AG10803 (cell line): Measurements from ENCODE around the gene JCHAIN.
"Not testable (repeated sequence)": the region's sequence is repeated elsewhere in the genome, so short reads cannot be mapped to it uniquely, and the experiment has no call there.

Experiments used
- DNase-seq: peaks from one replicate; pipeline ENCODE4 v3.0.0; 2010; ENCODE audit warnings: low read depth
- H3K4me3 ChIP-seq: 2 replicates; pipeline ENCODE4 v1.5.1; 2011; ENCODE audit warnings: mild to moderate bottlenecking, low read length, control low read depth
- TF ChIP-seq, protein P1 (sequence below): conservative IDR thresholded peaks from 2 replicates; pipeline ENCODE4 v1.5.1; 2011; ENCODE audit warnings: mild to moderate bottlenecking, low read length, control low read depth, inconsistent platforms

JCHAIN gene

DNA sequence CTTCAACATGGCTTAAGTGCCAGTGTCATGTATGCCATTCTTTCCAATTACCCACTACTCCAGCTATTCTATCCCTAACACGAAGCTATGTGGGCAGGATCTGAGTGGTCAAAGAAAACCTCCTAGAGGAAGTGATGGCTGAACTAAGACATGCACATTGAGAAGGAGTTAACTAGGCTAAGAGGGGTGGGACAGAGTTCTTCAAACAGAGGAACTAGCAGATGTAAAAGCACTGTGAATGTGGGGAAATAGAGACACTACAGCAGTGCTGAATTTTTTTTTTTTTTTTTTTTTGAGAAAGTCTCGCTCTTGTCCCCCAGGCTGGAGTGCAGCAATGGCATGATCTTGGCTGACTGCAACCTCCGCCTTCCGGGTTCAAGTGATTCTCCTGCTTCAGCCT, 6.2 kb downstream of the JCHAIN start:
- TF ChIP-seq, protein P1, sequence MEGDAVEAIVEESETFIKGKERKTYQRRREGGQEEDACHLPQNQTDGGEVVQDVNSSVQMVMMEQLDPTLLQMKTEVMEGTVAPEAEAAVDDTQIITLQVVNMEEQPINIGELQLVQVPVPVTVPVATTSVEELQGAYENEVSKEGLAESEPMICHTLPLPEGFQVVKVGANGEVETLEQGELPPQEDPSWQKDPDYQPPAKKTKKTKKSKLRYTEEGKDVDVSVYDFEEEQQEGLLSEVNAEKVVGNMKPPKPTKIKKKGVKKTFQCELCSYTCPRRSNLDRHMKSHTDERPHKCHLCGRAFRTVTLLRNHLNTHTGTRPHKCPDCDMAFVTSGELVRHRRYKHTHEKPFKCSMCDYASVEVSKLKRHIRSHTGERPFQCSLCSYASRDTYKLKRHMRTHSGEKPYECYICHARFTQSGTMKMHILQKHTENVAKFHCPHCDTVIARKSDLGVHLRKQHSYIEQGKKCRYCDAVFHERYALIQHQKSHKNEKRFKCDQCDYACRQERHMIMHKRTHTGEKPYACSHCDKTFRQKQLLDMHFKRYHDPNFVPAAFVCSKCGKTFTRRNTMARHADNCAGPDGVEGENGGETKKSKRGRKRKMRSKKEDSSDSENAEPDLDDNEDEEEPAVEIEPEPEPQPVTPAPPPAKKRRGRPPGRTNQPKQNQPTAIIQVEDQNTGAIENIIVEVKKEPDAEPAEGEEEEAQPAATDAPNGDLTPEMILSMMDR = no peak
- H3K4me3 ChIP-seq = no peak overlapping the region
- no peak for DNase-seq

DNA sequence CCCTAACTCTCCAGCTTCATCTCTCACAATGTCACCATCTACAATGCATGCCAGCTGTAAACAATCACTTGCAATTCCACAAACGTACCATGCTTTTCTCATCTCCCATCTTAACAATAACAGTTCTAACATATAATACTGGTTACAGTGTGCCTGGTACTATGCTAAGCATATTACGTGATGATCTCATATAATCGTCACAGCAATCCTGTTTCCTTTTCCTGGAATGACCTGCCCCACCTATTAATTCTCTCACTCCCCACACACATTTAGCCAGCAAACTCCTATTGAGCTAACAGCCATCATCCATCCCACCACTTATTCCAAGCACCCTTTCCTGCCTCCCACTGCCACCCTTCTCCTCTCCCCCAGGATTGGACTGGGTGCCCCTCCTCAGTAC, 7.9 kb downstream of the JCHAIN start:
- TF ChIP-seq, protein P1 = no peak
- H3K4me3 ChIP-seq = no peak overlapping the region
- DNase-seq = no peak

DNA sequence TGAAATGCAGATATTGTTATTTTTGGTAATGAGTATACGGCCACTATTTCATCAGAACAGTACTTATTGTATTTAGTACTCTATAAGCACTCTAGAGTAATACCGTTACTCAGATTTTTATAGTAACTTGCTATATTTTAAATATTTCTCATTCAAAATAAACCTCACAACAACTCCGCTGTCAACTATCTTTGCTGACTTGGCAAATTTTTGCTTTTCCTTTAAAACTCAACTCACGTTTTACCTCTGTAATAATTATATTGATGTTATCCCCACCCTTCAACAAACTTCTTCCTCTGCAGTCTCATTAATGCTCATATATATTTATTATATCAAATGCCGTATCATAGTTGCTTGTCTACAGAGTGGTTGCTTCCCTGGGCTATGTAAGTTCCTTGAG, 9.0 kb downstream of the JCHAIN start:
- TF ChIP-seq, protein P1 = no peak
- H3K4me3 ChIP-seq = no peak overlapping the region
- no peak for DNase-seq

DNA sequence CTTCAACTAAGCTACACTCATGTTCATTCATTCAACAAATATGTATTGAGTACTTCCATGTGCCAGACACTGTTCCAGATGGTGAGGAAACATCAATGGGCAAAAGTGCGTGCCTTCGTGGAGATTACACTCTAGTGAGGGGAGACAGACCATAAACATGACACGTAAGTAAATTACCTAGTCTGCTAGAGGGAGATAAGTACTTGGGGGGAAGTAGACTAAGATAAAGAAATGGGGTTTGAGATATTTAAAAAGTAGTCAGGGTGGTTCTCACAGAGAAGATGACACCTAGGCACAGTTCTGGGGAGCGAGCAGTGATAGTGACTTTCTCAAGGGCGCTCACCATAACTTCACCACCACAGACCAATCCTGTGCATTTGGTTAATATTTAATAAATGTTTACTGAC, 11.7 kb downstream of the JCHAIN start:
- peak; percentile 32 for DNase-seq
- TF ChIP-seq, protein P1 = no peak
- H3K4me3 ChIP-seq = no peak overlapping the region

DNA sequence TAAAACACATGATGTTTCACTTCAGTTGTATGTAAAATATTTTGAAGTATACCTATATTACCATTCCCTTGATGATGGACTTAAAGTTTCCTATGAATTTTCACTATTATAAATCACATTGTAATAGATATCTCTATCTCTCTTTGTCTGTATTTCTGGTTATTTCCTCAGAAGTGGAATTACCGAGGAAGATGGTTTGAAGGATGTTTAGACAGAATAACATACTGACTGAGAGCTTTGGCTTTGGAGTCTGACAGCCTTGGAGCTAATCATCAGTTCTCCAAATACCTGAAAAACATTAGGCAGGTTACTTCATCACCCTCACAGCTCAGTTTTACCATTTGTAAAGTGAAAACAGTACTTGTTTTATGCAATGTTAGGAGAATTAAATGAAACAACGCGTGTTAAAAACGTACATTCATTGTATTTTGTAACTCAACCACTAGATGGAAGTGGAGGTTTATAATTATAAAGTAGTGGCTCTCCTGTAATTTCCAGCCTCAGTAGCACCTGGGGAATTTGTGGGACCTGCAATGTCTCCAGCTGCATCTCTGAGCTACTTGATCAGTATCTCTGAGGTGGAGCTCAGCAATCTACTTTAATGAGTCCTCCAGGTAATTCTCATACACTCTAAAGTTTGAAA, 14.3 kb downstream of the JCHAIN start:
- TF ChIP-seq, protein P1 = peak; percentile 65
- peak; percentile 38 for DNase-seq
- H3K4me3 ChIP-seq = no peak overlapping the region

DNA sequence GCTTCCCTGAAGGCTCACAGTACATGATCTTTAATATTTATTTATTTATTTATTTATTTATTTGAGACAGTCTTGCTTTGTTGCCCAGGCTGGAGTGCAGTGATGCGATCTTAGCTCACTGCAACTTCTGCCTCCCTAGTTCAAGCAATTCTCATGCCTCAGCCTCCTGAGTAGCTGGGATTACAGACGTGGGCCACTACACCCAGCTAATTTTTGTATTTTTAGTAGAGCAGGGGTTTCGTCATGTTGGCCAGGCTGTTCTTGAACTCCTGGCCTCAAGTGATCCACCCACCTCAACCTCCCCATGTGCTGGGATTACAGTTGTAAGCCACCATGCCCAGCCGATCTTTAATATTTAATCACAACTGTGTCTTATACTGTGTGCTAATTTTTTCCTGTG, 15.6 kb downstream of the JCHAIN start:
- not testable (repeated sequence) for DNase-seq, H3K4me3 ChIP-seq

DNA sequence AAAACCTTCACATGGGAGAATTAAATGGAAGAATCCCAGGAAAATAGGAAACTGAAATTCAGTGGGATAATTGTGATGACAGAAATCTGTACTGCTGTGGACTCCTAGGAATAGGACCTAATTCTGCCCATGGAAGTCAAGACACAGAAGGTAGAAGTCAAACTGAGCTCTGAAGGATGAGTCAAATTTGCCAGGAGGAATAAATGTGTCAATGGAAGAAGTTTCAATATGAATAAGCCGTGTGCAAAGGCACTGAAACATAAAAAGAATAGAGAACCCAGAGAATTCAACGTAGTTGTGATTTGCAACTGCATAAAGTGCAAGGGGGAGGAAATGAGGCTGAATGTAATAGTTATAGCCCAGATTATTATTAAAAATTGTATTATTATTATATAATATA, 26.1 kb downstream of the JCHAIN start:
- TF ChIP-seq, protein P1 = no peak
- DNase-seq = no peak
- no peak overlapping the region for H3K4me3 ChIP-seq
